HG03060 (cell line): ENCODE results near the gene ANTXR2.

ENCODE experiments used
- ATAC-seq: cut with Tn5 transposase; IDR thresholded peaks from one replicate; pipeline ENCODE4 v1.9.1; 2021; ENCODE audit warnings: low read depth, moderate number of reproducible peaks; ENCODE audit not compliant: unreplicated experiment

The ANTXR2 gene

DNA sequence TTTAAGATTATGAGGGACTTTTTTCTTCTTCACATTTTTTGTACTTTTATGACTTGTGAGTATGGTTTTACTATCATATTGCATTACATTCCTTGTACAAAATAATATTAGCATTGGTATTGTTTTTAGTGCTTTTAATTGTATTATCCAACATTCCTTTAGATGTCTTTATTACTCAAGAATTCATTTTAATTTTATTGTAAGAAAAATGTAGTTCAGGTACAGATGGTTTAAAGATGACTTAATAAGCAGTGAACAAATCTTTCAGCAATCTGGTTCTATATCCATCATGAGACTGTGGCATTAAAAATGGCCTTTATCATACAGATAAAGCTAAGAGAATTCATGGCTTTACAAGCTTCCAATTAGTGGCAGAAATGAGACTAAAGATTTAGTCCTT lies 191.6 kb downstream of the ANTXR2 start:
- ATAC-seq = no peak

- no peak for ATAC-seq
Observed at GRCh38 chr4:79877511-79877910, 195.5 kb downstream of the ANTXR2 start.

GRCh38 chr4:79875344-79875899 lies 197.6 kb downstream of the ANTXR2 start:
- ATAC-seq = no peak

DNA sequence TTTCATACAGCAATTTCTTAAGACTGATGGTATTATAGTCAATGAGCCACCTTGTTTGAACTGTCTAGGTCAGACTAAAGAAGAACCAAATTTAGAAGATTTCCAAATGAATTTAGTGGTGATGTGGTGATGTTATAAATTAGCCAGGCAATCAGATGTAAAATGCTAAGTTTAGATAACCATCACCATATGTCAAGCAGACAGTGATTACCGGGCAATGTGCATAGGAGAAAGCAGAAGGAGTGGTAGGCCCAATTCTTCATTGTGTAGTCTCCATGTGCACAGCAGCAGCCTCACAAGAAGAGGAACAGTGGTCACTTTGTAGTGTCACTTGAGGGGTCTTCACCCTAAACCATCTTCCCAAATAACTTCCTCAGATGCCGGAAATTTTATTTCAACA lies 198.8 kb downstream of the ANTXR2 start:
- ATAC-seq = no peak

DNA sequence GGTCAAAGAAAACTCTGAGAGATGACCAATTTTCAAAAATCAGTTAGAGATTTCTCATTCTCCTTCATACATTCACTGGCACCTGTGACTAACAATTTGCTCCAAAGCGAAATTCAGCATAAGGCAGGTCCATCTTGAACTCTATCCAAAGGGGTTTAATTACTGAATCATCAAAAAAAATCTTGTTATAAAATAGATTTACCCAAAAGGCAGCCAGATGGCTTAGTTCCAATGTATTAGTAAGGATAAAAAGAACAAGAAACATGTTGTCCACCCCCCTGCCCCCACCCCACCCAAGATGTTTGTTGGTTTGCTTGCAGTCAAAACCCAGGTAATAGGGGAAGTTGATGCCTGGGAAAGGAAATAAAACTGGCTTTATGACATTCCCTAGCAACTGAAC lies 200.3 kb downstream of the ANTXR2 start:
- ATAC-seq = no peak

DNA sequence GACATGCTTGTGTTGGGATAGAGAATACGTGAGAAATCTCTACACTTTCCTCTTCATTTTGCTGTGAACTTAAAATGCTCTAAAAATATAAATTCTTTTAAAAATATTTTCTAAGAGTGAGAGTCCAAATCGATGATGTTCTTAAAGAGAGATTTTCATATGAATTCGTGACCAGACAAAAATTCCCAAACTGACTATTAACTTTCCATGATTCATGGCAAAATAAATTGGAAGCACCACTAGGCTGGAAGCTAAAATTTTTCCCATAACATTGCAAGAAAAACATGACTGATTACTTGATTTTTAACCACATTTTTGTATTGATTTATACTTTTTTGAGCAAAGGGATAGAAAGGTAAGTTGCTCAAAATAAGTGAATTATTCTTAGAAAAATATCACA lies 201.1 kb downstream of the ANTXR2 start:
- no peak for ATAC-seq

- ATAC-seq = no peak
Observed at GRCh38 chr4:79869597-79870237, 203.3 kb downstream of the ANTXR2 start.

DNA sequence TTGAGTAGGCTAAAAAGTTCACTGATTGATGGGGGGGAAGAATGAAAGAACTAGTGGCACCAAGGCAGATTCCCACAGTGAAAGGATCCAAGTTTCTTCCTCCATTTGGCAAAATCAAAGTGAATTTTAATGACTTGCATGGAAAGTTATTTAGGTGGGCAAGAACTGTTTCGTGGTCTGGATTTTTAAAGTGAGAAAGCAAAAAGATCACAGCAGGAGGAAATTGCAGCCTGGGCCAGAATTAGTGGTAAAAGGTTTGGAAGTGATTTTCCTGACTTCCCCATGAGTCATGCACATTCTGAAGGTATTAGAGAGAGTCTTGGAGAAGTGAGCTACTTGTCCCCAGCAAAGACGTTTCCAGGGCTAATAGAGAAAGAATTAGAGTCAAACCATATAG lies 207.8 kb downstream of the ANTXR2 start:
- no peak for ATAC-seq

- ATAC-seq = no peak
Observed at GRCh38 chr4:79864500-79865200, 208.4 kb downstream of the ANTXR2 start.

DNA sequence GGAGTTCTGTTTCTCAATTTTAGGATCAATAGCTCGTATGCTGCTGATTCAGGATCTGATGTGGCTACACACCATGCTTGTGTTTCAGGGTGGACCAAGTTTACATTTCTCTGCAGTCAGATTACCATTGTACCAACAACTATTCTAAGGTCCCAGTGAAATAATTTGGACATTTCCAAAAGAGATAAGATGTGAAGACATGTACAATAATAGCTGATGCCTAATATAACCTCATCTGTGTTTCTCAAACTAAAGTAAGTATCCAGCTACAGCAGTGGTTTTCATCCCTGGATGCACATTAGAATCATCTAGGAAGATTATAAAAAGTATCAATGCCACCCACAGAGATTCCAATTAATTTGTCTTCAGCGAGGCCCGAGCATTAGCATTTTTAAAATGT lies 209.7 kb downstream of the ANTXR2 start:
- ATAC-seq = no peak

GRCh38 chr4:79862821-79863220 lies 210.2 kb downstream of the ANTXR2 start:
- ATAC-seq = no peak

GRCh38 chr4:79857811-79858210 lies 215.2 kb downstream of the ANTXR2 start:
- no peak for ATAC-seq

DNA sequence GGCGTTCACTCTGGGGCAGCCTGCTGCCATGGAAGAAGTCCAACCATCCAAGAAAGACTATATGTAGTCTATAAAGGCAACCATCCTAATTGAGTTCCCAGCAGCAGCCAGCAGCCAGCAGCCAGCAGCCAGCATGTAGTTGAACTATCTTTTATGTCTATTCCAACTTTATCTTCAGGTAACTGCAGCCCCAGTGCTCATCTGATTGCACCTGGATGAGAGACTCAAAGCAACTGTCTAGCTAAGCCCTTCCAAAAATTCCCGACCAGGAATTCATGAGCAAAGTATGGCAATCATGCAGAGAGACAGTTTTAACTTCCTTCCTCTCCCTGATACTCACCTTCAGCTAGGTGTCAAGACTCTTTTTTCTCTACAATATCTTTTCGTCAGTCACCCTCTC lies 216.8 kb downstream of the ANTXR2 start:
- no peak for ATAC-seq

GRCh38 chr4:79854856-79855502 lies 218.1 kb downstream of the ANTXR2 start:
- no peak for ATAC-seq

DNA sequence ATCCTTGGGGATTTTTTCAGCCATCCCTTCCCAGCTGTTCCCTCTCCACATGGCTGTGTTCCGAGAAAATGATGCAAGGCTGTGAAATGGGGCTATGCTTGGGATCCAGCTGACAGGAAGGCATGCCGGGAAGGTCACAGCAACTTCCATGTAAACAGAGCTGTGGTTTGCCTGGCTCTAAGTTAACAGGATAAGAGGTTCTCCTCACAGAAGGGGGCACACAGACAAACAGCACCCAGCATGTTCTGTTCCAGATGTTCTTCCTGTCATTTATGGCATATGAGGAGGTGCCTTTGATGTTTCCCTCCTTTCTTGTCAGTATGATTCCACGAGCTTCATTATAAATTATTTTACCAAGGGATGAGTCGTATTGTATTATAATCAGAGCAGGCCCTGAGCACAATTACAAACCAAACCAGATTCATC lies 220.7 kb downstream of the ANTXR2 start:
- no peak for ATAC-seq

DNA sequence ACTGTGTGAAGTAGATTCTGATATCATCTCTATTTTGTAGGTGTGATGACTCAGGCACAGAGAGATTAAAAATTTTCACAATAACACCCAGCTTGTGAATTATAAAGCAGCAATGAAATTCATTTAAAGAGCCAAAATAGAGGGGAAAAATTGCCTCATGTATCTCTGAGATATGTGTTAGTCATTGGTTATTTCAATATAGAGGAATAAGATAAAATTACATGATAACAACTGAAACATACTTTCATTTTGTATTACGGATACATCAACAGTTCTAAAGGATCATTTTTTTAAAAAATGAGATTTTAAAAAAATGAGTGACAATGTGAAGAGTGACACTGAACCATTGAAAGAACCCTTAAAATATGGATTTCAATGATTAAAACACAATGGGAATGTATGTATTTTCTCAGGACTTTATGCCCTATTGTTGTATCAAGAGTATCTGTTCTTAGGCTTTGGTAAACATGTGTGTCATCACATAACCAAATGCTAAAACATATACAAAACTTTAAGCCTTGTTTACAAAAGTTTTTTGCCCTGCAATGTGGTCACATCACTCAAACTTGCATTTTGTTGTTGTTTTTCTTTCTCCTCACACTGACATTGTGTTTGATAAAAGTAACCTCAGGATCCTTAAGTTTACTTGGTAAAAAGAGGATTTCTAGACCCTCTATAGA lies 221.3 kb downstream of the ANTXR2 start:
- no peak for ATAC-seq
